Esophagus (tissue), 2 donors: ENCODE measurements around the gene KCNQ5. TPM values are rescaled to one million over a fixed set of nuclear protein-coding genes. Genes with fewer than 3 reads are reported as not detected.

Experiments used
- H3K27ac ChIP-seq, 2 donors: one replicate each; pipeline ENCODE4 v1.5.1; 2013; ENCODE audit warnings: low read depth in 2 of 2, mild to moderate bottlenecking in 2 of 2, inconsistent platforms in 1 of 2, low read length in 1 of 2, moderate library complexity in 1 of 2
- H3K27me3 ChIP-seq, 2 donors: one replicate each; pipeline ENCODE4 v1.6.1; 2013; ENCODE audit warnings: low read length in 2 of 2, control low read depth in 1 of 2, mild to moderate bottlenecking in 1 of 2; ENCODE audit not compliant: insufficient read depth in 2 of 2, control insufficient read depth in 1 of 2
- H3K36me3 ChIP-seq, 2 donors: one replicate each; pipeline ENCODE4 v1.6.1; 2013; ENCODE audit warnings: low read length in 1 of 2; ENCODE audit not compliant: control insufficient read depth in 2 of 2, insufficient read depth in 2 of 2
- H3K4me1 ChIP-seq, 2 donors: one replicate each; pipeline ENCODE4 v1.6.1; 2013; ENCODE audit warnings: low read length in 1 of 2; ENCODE audit not compliant: control insufficient read depth in 2 of 2, insufficient read depth in 2 of 2
- H3K4me3 ChIP-seq, 2 donors: one replicate each; pipeline ENCODE4 v1.5.1; 2013; ENCODE audit warnings: low read length in 2 of 2, mild to moderate bottlenecking in 2 of 2, low read depth in 1 of 2, moderate library complexity in 1 of 2
- H3K9me3 ChIP-seq, 2 donors: one replicate each; pipeline ENCODE4 v1.6.1; 2013; ENCODE audit warnings: mild to moderate bottlenecking in 2 of 2, low read depth in 1 of 2, low read length in 1 of 2, moderate library complexity in 1 of 2; ENCODE audit not compliant: control insufficient read depth in 2 of 2, insufficient read depth in 1 of 2
- WGBS, 2 donors: extraction: QIAGEN DNeasy Blood & Tissue Kit; methylation state at CpG; one replicate each; pipeline ENCODE4 v1.1.7; 2013; 5-methylcytosine and 5-hydroxymethylcytosine counted together
- polyA plus RNA-seq, 2 donors: library from polyadenylated mRNA; stranded (reverse); fragments of 200-250 nt; gene quantifications; one replicate each; pipeline ENCODE4 v1.2.3, GENCODE V29; 2013
- donor health status: healthy with polysubstance abuse.
- donor health status: Bipolar disorder and iron deficiency.

The KCNQ5 gene
- polyA plus RNA-seq, 2 donors = 0.18 to 0.22 TPM

DNA sequence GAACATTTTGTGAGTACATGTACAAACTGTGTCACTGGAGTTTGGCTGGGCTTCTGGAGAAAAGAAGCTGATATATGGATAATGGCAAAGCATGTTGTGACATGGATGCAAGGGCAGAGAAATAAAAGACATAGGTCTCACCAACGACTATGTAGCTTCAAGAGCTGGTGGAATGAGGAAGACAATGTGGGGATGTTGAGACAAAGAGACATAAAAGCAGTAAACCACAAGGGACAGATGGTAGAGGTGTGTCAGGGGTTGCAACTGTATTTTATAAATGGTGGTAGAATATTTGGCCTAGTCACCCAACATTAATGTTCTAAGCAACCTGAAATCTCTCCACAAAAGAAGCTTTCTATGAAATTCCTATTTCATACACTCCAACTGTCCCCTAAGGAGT, 199.0 kb downstream of the KCNQ5 start:
- 15 to 21% methylated on average over 1 of the region's 1 CpG for WGBS, 2 donors
- H3K36me3 ChIP-seq = no peaks in the 10 kb centered on the region
- no peaks in the 10 kb centered on the region for H3K4me1 ChIP-seq
- no peak overlapping the region for H3K27ac ChIP-seq
- no peak overlapping the region for H3K4me3 ChIP-seq
- H3K9me3 ChIP-seq = no peaks in the 10 kb centered on the region
- H3K27me3 ChIP-seq = no peaks in the 10 kb centered on the region

DNA sequence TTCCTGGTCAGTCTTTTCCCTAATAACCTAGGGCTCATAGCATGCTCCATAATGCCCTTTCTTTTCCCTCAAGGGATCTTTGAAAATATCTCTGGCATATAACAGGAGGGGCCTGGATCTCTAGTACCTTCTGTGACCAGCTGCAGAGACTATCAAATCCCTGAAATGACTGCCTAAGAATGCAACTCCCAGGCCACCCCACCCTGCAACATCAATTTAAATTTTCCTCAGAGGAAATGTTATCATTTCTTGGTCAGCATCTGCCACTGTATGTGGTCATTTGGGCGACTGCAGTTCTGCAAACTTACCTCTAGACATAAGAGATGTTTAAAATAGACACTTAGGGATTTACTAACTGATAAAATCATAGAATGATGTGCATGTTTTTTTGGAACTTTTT, 200.2 kb downstream of the KCNQ5 start:
- H3K9me3 ChIP-seq = no peaks in the 10 kb centered on the region
- H3K27ac ChIP-seq = no peak overlapping the region

DNA sequence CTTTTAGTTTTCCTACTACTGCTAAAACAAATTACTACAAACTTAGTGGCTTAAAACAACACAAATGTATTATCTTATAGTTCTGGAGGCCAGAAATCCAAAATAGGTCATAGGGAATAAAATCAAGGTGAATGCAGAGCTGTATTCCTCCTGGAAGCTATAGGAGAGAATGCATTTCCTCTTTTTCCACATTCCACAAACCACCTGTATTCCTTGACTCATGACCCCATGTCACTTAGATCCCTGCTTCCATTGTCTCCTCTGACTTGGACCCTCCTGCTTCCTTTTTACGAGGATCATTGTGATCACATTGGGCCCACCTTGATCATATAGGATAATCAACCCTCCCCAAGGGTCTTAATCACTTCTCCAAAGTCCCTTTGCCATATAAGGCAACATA, 200.8 kb downstream of the KCNQ5 start:
- no peak overlapping the region for H3K27ac ChIP-seq

More for the DNA sequence above, 200.2 kb downstream of the KCNQ5 start:
- Histone ChIP-seq H3K4me3 (no peak overlapping the region), H3K36me3 (no peaks in the 10 kb centered on the region), H3K4me1 (no peaks in the 10 kb centered on the region), H3K27me3 (no peaks in the 10 kb centered on the region)
- WGBS, 2 donors = 73 to 82% methylated on average over 1 of the region's 1 CpG

DNA sequence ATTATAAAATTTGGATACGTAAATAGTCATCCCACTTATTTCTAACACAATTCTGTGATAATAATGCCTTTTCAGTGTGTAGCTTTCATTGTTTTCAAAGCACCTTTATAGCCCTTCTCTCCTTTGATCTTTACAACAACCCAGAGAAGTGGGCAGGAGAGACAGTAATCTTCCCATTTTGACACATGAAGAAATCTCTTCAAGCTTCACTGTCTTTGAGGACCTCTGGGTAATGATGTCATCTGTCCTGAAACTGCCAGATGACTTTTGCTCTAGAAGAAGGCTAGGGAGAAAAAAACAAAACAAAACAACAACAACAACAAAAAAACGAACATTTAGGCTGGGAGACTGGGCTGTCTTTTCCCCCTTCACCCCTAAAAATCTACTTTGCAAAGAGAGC, 203.0 kb downstream of the KCNQ5 start:
- H3K27ac ChIP-seq = no peak overlapping the region
- no peaks in the 10 kb centered on the region for H3K27me3 ChIP-seq
- 65 to 70% methylated on average over 2 of the region's 2 CpGs for WGBS, 2 donors
- no peaks in the 10 kb centered on the region for H3K36me3 ChIP-seq
- H3K4me1 ChIP-seq = no peaks in the 10 kb centered on the region
- H3K4me3 ChIP-seq = no peak overlapping the region
- H3K9me3 ChIP-seq = no peaks in the 10 kb centered on the region

More for the DNA sequence above, 200.8 kb downstream of the KCNQ5 start:
- no peaks in the 10 kb centered on the region for H3K4me1 ChIP-seq
- no peaks in the 10 kb centered on the region for H3K27me3 ChIP-seq
- H3K9me3 ChIP-seq = no peaks in the 10 kb centered on the region
- 88 to 100% methylated on average over 1 of the region's 1 CpG for WGBS, 2 donors
- H3K36me3 ChIP-seq = no peaks in the 10 kb centered on the region
- no peak overlapping the region for H3K4me3 ChIP-seq

DNA sequence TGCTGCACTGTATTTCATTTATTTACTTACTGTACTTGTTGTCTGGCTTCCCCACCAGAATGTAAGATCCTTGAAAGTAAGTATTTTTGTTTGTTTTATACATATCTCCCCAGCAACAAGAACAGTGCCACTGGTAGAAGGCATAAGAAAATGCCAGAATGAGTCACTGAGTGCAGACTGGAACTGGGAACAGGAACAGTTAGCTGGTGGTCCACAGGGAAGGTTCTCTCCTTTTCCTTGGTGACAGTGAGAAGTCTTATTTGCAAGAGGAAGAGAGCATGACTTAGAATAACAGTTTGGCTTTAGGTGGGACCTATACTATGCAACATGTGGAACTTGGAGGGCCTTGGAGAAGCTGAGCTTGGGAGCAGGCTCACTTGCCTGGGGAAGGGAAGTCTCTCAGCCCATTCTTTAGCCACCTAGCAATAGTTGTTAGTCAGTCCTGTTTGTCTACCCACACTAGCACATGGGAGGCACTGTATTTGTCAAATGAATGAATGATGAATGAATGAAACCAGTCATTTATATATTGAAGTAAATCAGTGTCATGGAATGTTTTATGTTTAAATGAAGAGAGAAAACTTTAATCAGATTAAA, 203.5 kb downstream of the KCNQ5 start:
- H3K4me3 ChIP-seq = no peak overlapping the region
- no peaks in the 10 kb centered on the region for H3K36me3 ChIP-seq
- no peaks in the 10 kb centered on the region for H3K4me1 ChIP-seq
- no peak overlapping the region for H3K27ac ChIP-seq
- H3K9me3 ChIP-seq = no peaks in the 10 kb centered on the region
- H3K27me3 ChIP-seq = no peaks in the 10 kb centered on the region

DNA sequence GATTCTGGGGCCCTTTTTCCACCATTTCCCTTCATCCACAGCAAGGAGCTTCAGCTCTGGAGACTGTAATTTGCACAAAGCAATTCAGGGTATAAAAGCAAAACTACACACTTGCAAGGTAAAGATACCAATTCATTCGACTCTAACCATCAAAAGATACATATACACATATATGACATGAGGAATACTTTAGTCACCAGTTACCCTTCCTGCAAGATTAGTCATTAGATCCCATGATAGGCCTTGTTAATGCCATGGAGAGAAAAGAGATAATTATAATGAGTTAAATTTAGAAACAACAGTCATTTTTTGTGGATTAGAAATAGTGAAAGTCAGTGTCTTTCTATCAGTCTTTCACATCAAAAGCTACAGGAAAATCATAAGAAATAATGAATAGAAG, 204.2 kb downstream of the KCNQ5 start:
- H3K27me3 ChIP-seq = no peaks in the 10 kb centered on the region
- no peaks in the 10 kb centered on the region for H3K4me1 ChIP-seq
- no peak overlapping the region for H3K27ac ChIP-seq
- 65 to 79% methylated on average over 1 of the region's 1 CpG for WGBS, 2 donors
- H3K36me3 ChIP-seq = no peaks in the 10 kb centered on the region
- H3K4me3 ChIP-seq = no peak overlapping the region
- H3K9me3 ChIP-seq = no peaks in the 10 kb centered on the region

DNA sequence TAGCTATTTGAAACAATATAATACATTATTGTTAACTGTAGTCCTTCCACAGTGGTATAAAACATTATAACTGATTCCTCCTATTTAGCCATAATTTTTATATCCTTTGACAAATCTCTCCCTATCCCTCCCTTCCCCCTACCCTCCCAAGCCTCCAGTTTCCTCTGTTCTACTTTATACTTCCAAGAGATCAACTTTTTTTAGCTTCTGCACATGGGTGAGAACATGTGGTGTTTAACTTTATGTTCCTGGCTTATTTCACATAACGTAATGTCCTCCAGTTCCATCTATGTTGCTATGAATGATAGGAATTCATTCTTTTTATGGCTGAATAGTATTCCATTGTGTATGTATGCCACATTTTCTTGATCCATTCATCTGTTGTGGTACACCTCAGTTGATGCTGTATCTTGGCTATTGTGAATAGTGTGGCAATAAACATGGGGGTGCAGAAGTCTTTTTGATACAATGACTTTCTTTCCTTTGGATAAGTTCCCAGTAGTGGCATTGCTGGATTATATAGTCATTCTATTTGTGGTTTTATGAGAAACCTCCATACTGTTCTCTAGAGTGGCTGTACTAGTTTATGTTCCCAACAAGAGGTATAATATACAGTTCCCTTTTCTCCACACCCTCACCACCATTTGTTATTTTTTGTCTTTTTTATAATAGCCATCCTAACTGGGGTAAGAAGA, 205.0 kb downstream of the KCNQ5 start:
- Histone ChIP-seq H3K27me3 (no peaks in the 10 kb centered on the region), H3K27ac (no peak overlapping the region), H3K4me3 (no peak overlapping the region), H3K36me3 (no peaks in the 10 kb centered on the region), H3K4me1 (no peaks in the 10 kb centered on the region), H3K9me3 (no peaks in the 10 kb centered on the region)
- whole genome bisulfite sequencing, 2 donors = 85 to 88% methylated on average over 1 of the region's 1 CpG

DNA sequence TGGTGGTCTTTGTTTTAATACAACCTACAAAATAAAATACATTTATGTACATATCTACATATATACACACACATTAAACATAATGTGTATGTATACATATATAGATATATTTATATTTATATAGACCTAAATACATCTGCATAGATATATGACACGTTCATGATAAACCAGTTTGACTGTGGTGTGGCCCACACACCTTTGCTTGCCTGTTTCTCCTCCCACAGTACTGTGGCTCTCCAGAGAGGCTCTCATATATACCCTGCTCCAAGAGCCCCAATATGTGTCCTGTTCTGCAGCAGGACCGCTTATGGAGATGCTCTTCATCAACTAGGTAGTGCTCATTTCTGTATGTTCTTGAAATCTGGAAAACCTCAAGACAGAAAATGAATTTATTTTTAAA, 207.0 kb downstream of the KCNQ5 start:
- no peaks in the 10 kb centered on the region for H3K9me3 ChIP-seq
- H3K4me1 ChIP-seq = no peaks in the 10 kb centered on the region
- no peak overlapping the region for H3K27ac ChIP-seq
- no peaks in the 10 kb centered on the region for H3K27me3 ChIP-seq
- WGBS, 2 donors = 73 to 77% methylated on average over 2 of the region's 2 CpGs
- no peak overlapping the region for H3K4me3 ChIP-seq
- H3K36me3 ChIP-seq = no peaks in the 10 kb centered on the region

DNA sequence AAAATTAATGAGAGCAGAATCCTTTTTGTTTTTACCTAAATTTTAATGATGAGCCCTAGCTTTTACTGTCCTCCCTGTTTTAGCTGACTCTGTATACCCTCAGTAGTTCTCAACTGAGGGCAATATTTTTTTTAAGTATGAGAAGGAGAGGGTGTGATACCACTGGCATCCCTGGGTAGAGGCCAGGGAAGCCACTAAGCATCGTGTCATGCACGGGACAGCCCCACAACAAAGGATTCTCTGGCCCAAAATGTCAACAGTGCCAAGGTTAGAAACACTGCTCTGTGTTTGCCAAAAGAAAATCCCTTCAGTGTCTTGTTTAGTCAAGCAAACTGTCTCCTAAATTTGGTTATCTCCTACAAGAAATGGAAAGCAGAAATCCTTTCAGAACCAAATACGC, 210.4 kb downstream of the KCNQ5 start:
- no peak overlapping the region for H3K27ac ChIP-seq
- no peaks in the 10 kb centered on the region for H3K4me1 ChIP-seq
- 49 to 55% methylated on average over 3 of the region's 3 CpGs for WGBS, 2 donors
- H3K27me3 ChIP-seq = no peaks in the 10 kb centered on the region
- no peaks in the 10 kb centered on the region for H3K36me3 ChIP-seq
- H3K4me3 ChIP-seq = no peak overlapping the region
- no peaks in the 10 kb centered on the region for H3K9me3 ChIP-seq

DNA sequence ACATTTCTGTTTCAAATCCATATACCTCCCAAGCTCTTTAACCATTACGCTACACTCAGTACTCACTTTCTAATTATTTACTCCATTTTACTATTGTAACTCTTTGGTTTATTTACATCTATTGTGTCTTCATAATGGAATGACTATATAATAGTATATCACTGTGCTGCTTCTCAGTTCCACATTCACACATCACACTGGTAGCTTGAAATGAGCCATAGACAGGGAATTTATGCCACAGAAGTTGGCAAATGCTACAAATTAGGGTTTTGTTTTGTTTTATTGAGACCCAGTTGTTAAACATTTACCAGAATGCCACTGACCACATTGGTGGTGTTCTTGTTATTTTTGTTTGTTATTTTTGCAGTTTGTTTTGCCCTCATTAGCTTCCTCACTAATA, 213.9 kb downstream of the KCNQ5 start:
- H3K4me1 ChIP-seq = no peaks in the 10 kb centered on the region
- no peaks in the 10 kb centered on the region for H3K36me3 ChIP-seq
- no peaks in the 10 kb centered on the region for H3K27me3 ChIP-seq
- WGBS, 2 donors = 95 to 97% methylated on average over 1 of the region's 1 CpG
- H3K4me3 ChIP-seq = no peak overlapping the region
- H3K9me3 ChIP-seq = no peaks in the 10 kb centered on the region
- no peak overlapping the region for H3K27ac ChIP-seq
